GM12873 (cell line): Measurements from ENCODE around the gene RARB.
A peak's percentile ranks its signal among the peaks of the same experiment; 100 is the strongest.

Source experiments
- CTCF ChIP-seq: IDR thresholded peaks from 2 replicates; pipeline ENCODE4 v1.5.1; 2012; ENCODE audit warnings: low read depth, mild to moderate bottlenecking, moderate library complexity, low read length, control low read depth; ENCODE audit not compliant: insufficient read depth; ENCODE audit errors: missing control alignments

RARB gene

GRCh38 chr3:25438791-25439555 lies 10.9 kb downstream of the RARB start:
- TF ChIP-seq CTCF, result no peak

- peak; percentile 85 for TF ChIP-seq CTCF
Observed at GRCh38 chr3:25441234-25441856, 13.3 kb downstream of the RARB start.

GRCh38 chr3:25442486-25442885 lies 14.4 kb downstream of the RARB start:
- no peak for TF ChIP-seq CTCF

- no peak for TF ChIP-seq CTCF
Observed at GRCh38 chr3:25444273-25444672, 16.2 kb downstream of the RARB start.

- TF ChIP-seq CTCF, result no peak
Observed at GRCh38 chr3:25445731-25446130, 17.7 kb downstream of the RARB start.

- TF ChIP-seq CTCF, result no peak
Observed at GRCh38 chr3:25447285-25447684, 19.2 kb downstream of the RARB start.

GRCh38 chr3:25447925-25448324 lies 19.9 kb downstream of the RARB start:
- TF ChIP-seq CTCF, result no peak
